K562 (cell line): ENCODE data around the gene PTAFR. TPM values are rescaled to one million over a fixed set of nuclear protein-coding genes. Genes with fewer than 3 reads are reported as not detected.
A peak's percentile ranks its signal among the peaks of the same experiment; 100 is the strongest.

ENCODE experiments used
- ATAC-seq: fragments of 200-7000 bp; cut with Tn5 transposase; 3 replicates; pipeline ENCODE4 v1.9.1; 2020; ENCODE audit warnings: moderate library complexity
- BruUV-seq: library from RNA; stranded (reverse); fragments of 400-500 nt; replicated peaks from 2 replicates; lab custom pipeline; 2021; lab: Mats Ljungman, UMichigan
- CTCF ChIA-PET: fragments of 300-600 bp; formaldehyde crosslinking; extraction: SDS; loops from one replicate; lab custom pipeline; 2021; ENCODE audit warnings: low intra/inter-chr PET ratio; lab: Yijun Ruan, JAX
- POLR2A ChIA-PET: fragments of 300-600, 350-650 bp; sonication (Branson Sonifier 250); formaldehyde crosslinking; extraction: SDS; loops from one replicate; lab custom pipeline; 2021; ENCODE audit warnings: antibody characterized with exemption, inconsistent platforms; lab: Yijun Ruan, JAX
- DNase-seq, 4 experiments: peaks; one replicate each; pipeline versions ENCODE4 v3.0.0 to v3.0.0-alpha.2; 2011 to 2018; ENCODE audit warnings: low spot score in 3 of 4, mixed read lengths in 3 of 4; ENCODE audit errors: extremely low read depth in 1 of 4
- FAIRE-seq: peaks from 2 replicates; lab custom pipeline; 2011; peaks lifted over from hg19 to GRCh38; lab: Jason Lieb, UNC
- H2AFZ ChIP-seq: 2 replicates; pipeline ENCODE4 v1.6.0; 2011; ENCODE audit warnings: low read depth, low read length, control low read depth, inconsistent platforms
- H3K27ac ChIP-seq: fragments of 200-600 bp; 3 replicates; pipeline ENCODE4 v1.8.0; 2011; ENCODE audit warnings: low read depth, mild to moderate bottlenecking, control low read depth, inconsistent platforms, low read length, moderate library complexity, mixed read lengths; ENCODE audit errors: extremely low read depth
- H3K27me3 ChIP-seq, 2 experiments: fragments of 300-600 bp in 1 of 2; 2 replicates in 1 of 2; 3 replicates in 1 of 2; pipeline versions ENCODE4 v1.6.0 to v1.8.0; 2011; ENCODE audit warnings: inconsistent platforms in 2 of 2, low read length in 2 of 2, mild to moderate bottlenecking in 1 of 2, mixed read lengths in 1 of 2, moderate library complexity in 1 of 2; ENCODE audit not compliant: control insufficient read depth in 2 of 2, insufficient read depth in 2 of 2
- H3K36me3 ChIP-seq: fragments of 300-600 bp; 3 replicates; pipeline ENCODE4 v1.8.0; 2011; ENCODE audit warnings: mild to moderate bottlenecking, low read length, inconsistent platforms; ENCODE audit not compliant: control insufficient read depth, insufficient read depth
- H3K4me1 ChIP-seq, 2 experiments: fragments of 200-600 bp in 1 of 2; replicated peaks in 1 of 2; 2 replicates in 1 of 2; 3 replicates in 1 of 2; pipeline versions ENCODE4 v1.5.1 to v1.8.0; 2011; ENCODE audit warnings: inconsistent platforms in 2 of 2, low read length in 2 of 2, mild to moderate bottlenecking in 1 of 2, mixed read lengths in 1 of 2, moderate library complexity in 1 of 2; ENCODE audit not compliant: control insufficient read depth in 2 of 2, insufficient read depth in 2 of 2
- H3K4me2 ChIP-seq: 2 replicates; pipeline ENCODE4 v1.6.1; 2011; ENCODE audit warnings: low read length, control low read depth, inconsistent platforms, mixed read lengths; ENCODE audit not compliant: insufficient read depth
- H3K4me3 ChIP-seq: fragments of 200-600 bp; sonication (generic), shearing (Covaris generic); 2 replicates; pipeline ENCODE4 v1.5.1; 2016; ENCODE audit warnings: control low read depth, inconsistent platforms
- H3K79me2 ChIP-seq: fragments of 200-600 bp; 3 replicates; pipeline ENCODE4 v1.8.0; 2011; ENCODE audit warnings: low read length, inconsistent platforms; ENCODE audit not compliant: control insufficient read depth, insufficient read depth
- H3K9ac ChIP-seq, 2 experiments: 2 replicates each; pipeline versions ENCODE4 v1.6.0 to v1.6.1; 2011; ENCODE audit warnings: low read depth in 2 of 2, low read length in 2 of 2, control low read depth in 1 of 2, inconsistent platforms in 1 of 2, mild to moderate bottlenecking in 1 of 2, mixed read lengths in 1 of 2; ENCODE audit not compliant: insufficient read depth in 1 of 2
- H3K9me1 ChIP-seq: one replicate; pipeline ENCODE4 v1.6.0; 2011; ENCODE audit warnings: inconsistent platforms, mild to moderate bottlenecking, low read length, moderate library complexity; ENCODE audit not compliant: control insufficient read depth, insufficient read depth
- H3K9me3 ChIP-seq: replicated peaks from 2 replicates; pipeline ENCODE4 v1.5.1; 2011; ENCODE audit warnings: low read depth, low read length, inconsistent platforms; ENCODE audit not compliant: control insufficient read depth, insufficient read depth
- H4K20me1 ChIP-seq: replicated peaks from 2 replicates; pipeline ENCODE4 v1.6.1; 2011; ENCODE audit warnings: low read length, inconsistent platforms, mixed read lengths; ENCODE audit not compliant: control insufficient read depth, insufficient read depth
- C11orf30 ChIP-seq: fragments of 450-650 bp; IDR thresholded peaks from 2 replicates; pipeline ENCODE4 v1.6.1; 2016; ENCODE audit warnings: low read depth, mild to moderate bottlenecking
- EGR1 ChIP-seq: fragments of 450-650 bp; conservative IDR thresholded peaks from 2 replicates; pipeline ENCODE4 v1.6.1; 2017; ENCODE audit warnings: mild to moderate bottlenecking
- ELF2 ChIP-seq: fragments of 250-450 bp; sonication (Bioruptor Pico); IDR thresholded peaks from 2 replicates; pipeline ENCODE4 v1.5.0; 2021; ENCODE audit warnings: mild to moderate bottlenecking
- GATAD2A ChIP-seq: fragments of 450-650 bp; IDR thresholded peaks from 2 replicates; pipeline ENCODE4 v1.6.1; 2017
- L3MBTL2 ChIP-seq: fragments of 450-650 bp; IDR thresholded peaks from 2 replicates; pipeline ENCODE4 v1.6.1; 2016; ENCODE audit warnings: mild to moderate bottlenecking, moderate library complexity
- LARP7 ChIP-seq: fragments of 450-650 bp; IDR thresholded peaks from 2 replicates; pipeline ENCODE4 v1.6.1; 2016
- MAFF ChIP-seq: IDR thresholded peaks from 2 replicates; pipeline ENCODE4 v1.6.1; 2012; ENCODE audit warnings: low read length, improper control_type of control experiment
- MAFG ChIP-seq: fragments of 450-650 bp; conservative IDR thresholded peaks from 2 replicates; pipeline ENCODE4 v1.6.1; 2016; ENCODE audit warnings: missing genetic modification characterization, missing compliant biosample characterization
- MAFK ChIP-seq: IDR thresholded peaks from 2 replicates; pipeline ENCODE4 v1.6.1; 2011; ENCODE audit warnings: low read length, improper control_type of control experiment
- NEUROD1 ChIP-seq: fragments of 150-350 bp; IDR thresholded peaks from 2 replicates; pipeline ENCODE4 v1.6.1; 2014; ENCODE audit warnings: borderline replicate concordance, low read length, low read depth; ENCODE audit not compliant: partially characterized antibody
- SIN3B ChIP-seq: fragments of 450-650 bp; IDR thresholded peaks from 2 replicates; pipeline ENCODE4 v1.6.1; 2017; ENCODE audit warnings: low read depth, mild to moderate bottlenecking, moderate library complexity
- SRSF3 ChIP-seq: fragments of 200-400 bp; formaldehyde crosslinking; IDR thresholded peaks from 2 replicates; pipeline ENCODE4 v1.6.1; 2016; ENCODE audit warnings: mild to moderate bottlenecking, low read length, moderate library complexity; ENCODE audit not compliant: insufficient read depth
- TAF1 ChIP-seq: IDR thresholded peaks from 2 replicates; pipeline ENCODE4 v1.6.1; 2011; ENCODE audit warnings: mild to moderate bottlenecking, low read length, moderate library complexity; ENCODE audit not compliant: insufficient read depth, control insufficient read depth, severe bottlenecking; ENCODE audit errors: extremely low read depth
- TSC22D4 ChIP-seq: fragments of 450-650 bp; IDR thresholded peaks from 2 replicates; pipeline ENCODE4 v1.6.1; 2016; ENCODE audit warnings: missing genetic modification characterization, missing biosample characterization, control low read depth
- ZNF316 ChIP-seq: fragments of 450-650 bp; IDR thresholded peaks from 2 replicates; pipeline ENCODE4 v1.6.1; 2016
- ZNF445 ChIP-seq: fragments of 250-450 bp; sonication (Bioruptor Pico); IDR thresholded peaks from 2 replicates; pipeline ENCODE4 v1.4.0; 2020; ENCODE audit warnings: low read depth, mild to moderate bottlenecking, moderate library complexity
- ZNF77 ChIP-seq: fragments of 250-450 bp; sonication (Bioruptor Pico); IDR thresholded peaks from 2 replicates; pipeline ENCODE4 v1.5.0; 2020
- WGBS: fragments of 100-300 bp; shearing (Covaris generic); methylation state at CpG from one replicate; pipeline ENCODE4 v1.1.6; 2016; ENCODE audit warnings: low coverage, mixed read lengths; ENCODE audit not compliant: insufficient coverage; ENCODE audit errors: missing lambda C conversion rate; 5-methylcytosine and 5-hydroxymethylcytosine counted together
- in situ Hi-C: fragments of 300-500 bp; cut with MboI; formaldehyde crosslinking; loops from 4 replicates; pipeline ENCODE4 v1.15.0; 2018; ENCODE audit warnings: inconsistent platforms, mixed read lengths
- intact Hi-C: fragments of 100-400 bp; cut with micrococcal nuclease; formaldehyde crosslinking; loops from 2 replicates; pipeline ENCODE4 v1.14.2; 2022
- polyA plus RNA-seq, 8 experiments: library from polyadenylated mRNA; depleted of rRNA in 4 of 8; stranded (reverse) in 5 of 8; unstranded in 3 of 8; fragments of >200 nt; fragmentation: Nextera tagmentation in 2 of 8; fragmentation: Illumina TruSeq in 1 of 8; extraction: Ambion mirVana in 2 of 8; extraction: Trizol in 1 of 8; gene quantifications; 2 replicates each; pipeline versions ENCODE4 v1.2.1 to v1.2.3, GENCODE V29; 2011 to 2014; ENCODE audit warnings: inconsistent platforms in 1 of 8, missing spikeins in 1 of 8
- total RNA-seq, 7 experiments: library from RNA; depleted of rRNA in 6 of 7; stranded (reverse); fragments of >200 nt in 6 of 7; fragmentation: Illumina TruSeq in 2 of 7; extraction: Trizol in 2 of 7; gene quantifications; 2 replicates each; pipeline versions ENCODE4 v1.2.1 to v1.2.3, GENCODE V29; 2011 to 2021; ENCODE audit warnings: low replicate concordance in 1 of 7
- TF ChIP-seq, protein P1 (sequence below): fragments of 250-450 bp; sonication (Bioruptor Pico); IDR thresholded peaks from 2 replicates; pipeline ENCODE4 v1.5.0; 2020; ENCODE audit warnings: mild to moderate bottlenecking
- TF ChIP-seq, protein P2 (sequence below): fragments of 450-650 bp; formaldehyde crosslinking; IDR thresholded peaks from 2 replicates; pipeline ENCODE4 v1.4.0; 2020; ENCODE audit warnings: mild to moderate bottlenecking, moderate library complexity

Gene PTAFR
- total and polyA plus RNA-seq, 9 of the 15 experiments (the other 6 are each of a cell fraction or from before 2014, with no cell fraction given): 0.15 to 0.55 (median 0.40) TPM; not detected in 1

DNA sequence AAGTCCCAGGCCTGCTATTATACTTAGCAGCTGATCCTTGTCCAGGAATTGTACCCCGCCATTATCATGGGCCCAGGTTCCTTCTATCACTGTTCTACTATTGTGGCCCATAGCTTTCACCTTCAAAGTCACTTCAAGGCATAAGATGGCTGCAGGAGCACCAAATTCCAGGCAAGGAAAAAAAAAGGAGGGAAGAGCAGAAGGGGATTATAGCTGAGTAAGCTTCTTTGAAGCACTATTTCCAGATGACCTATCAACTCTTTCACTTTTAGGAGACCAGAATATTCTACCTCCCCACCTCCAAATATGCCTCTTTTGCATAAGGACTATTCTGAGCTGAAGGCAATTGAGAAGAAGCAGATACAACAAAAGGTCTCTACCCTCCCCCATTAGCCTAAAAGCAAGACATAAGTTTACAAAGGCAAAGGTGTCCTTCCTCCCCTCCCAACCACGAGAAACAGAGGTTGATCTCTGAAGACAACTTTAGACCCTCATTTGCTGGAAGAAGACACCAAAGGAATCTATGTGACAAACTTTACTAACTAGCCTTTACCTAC is 41.8 kb downstream of the PTAFR start:
- Histone ChIP-seq H3K9ac (no peak overlapping the region), H3K36me3 (no peaks in the 10 kb centered on the region), H3K4me2 (no peak overlapping the region), H3K27me3 (no peaks in the 10 kb centered on the region), H4K20me1 (no peaks in the 10 kb centered on the region), H3K79me2 (no peaks in the 10 kb centered on the region), H2AFZ (no peak overlapping the region), H3K9me1 (no peaks in the 10 kb centered on the region), H3K4me1 (peaks cover 9 to 14% of the 10 kb centered on the region in 2 experiments; a peak in 3 of 5 replicates), H3K9me3 (no peaks in the 10 kb centered on the region), H3K27ac (no peak overlapping the region), H3K4me3 (no peak overlapping the region)
- in situ Hi-C loops: no loop called here
- FAIRE-seq (no peak), DNase-seq (no peak), ATAC-seq (no peak)
- ChIA-PET POLR2A (interaction anchor here (0.7 to 1.7 kb wide), 3 partner anchors 9 to 19 kb away, joined by 4 read pairs; no protein-coding TSS in a partner anchor), CTCF (no interaction called here)
- 59% methylated on average over 2 of the region's 2 CpGs for WGBS
- intact Hi-C loops: no loop called here
- no TSS peak for BruUV-seq
- TF ChIP-seq ZNF316 (peak; percentile 87), NEUROD1 (no peak), MAFK (peak; percentile 56; the same call in 1 of the 2 replicates), EGR1 (no peak), ELF2 (CRISPR knock-in tag) (no peak), SIN3B (no peak), MAFF (peak; percentile 61; the same call in 1 of the 2 replicates), SRSF3 (no peak), LARP7 (no peak), ZNF77 (CRISPR knock-in tag) (no peak), GATAD2A (no peak), C11orf30 (peak; percentile 81), TSC22D4 (tag) (no peak), ZNF445 (CRISPR knock-in tag) (no peak), MAFG (peak; percentile 71), TAF1 (no peak), L3MBTL2 (peak; percentile 22; the same call in 1 of the 2 replicates)
- TF ChIP-seq, protein P1, sequence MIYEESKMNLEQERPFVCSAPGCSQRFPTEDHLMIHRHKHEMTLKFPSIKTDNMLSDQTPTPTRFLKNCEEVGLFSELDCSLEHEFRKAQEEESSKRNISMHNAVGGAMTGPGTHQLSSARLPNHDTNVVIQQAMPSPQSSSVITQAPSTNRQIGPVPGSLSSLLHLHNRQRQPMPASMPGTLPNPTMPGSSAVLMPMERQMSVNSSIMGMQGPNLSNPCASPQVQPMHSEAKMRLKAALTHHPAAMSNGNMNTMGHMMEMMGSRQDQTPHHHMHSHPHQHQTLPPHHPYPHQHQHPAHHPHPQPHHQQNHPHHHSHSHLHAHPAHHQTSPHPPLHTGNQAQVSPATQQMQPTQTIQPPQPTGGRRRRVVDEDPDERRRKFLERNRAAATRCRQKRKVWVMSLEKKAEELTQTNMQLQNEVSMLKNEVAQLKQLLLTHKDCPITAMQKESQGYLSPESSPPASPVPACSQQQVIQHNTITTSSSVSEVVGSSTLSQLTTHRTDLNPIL (CRISPR knock-in tag): no peak
- TF ChIP-seq, protein P2, sequence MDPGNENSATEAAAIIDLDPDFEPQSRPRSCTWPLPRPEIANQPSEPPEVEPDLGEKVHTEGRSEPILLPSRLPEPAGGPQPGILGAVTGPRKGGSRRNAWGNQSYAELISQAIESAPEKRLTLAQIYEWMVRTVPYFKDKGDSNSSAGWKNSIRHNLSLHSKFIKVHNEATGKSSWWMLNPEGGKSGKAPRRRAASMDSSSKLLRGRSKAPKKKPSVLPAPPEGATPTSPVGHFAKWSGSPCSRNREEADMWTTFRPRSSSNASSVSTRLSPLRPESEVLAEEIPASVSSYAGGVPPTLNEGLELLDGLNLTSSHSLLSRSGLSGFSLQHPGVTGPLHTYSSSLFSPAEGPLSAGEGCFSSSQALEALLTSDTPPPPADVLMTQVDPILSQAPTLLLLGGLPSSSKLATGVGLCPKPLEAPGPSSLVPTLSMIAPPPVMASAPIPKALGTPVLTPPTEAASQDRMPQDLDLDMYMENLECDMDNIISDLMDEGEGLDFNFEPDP (CRISPR knock-in tag): no peak
